NCI-H2227 (cell line): Measurements from ENCODE around the gene DVL1.
"Not testable (repeated sequence)": the region's sequence is repeated elsewhere in the genome, so short reads cannot be mapped to it uniquely, and the experiment has no call there.

Experiments
- DNase-seq: peaks from one replicate; lab custom pipeline; 2025; ENCODE audit not compliant: unreplicated experiment; lab: John Stamatoyannopoulos, UW

Gene DVL1

GRCh38 chr1:1349256-1350012 lies at the start of gene DVL1:
Gene DVL1, minus strand, starts transcription at chr1:1349418. Its CDS starts 353 bp downstream, at chr1:1349065.
- DNase-seq, result peak; percentile 78

DNA sequence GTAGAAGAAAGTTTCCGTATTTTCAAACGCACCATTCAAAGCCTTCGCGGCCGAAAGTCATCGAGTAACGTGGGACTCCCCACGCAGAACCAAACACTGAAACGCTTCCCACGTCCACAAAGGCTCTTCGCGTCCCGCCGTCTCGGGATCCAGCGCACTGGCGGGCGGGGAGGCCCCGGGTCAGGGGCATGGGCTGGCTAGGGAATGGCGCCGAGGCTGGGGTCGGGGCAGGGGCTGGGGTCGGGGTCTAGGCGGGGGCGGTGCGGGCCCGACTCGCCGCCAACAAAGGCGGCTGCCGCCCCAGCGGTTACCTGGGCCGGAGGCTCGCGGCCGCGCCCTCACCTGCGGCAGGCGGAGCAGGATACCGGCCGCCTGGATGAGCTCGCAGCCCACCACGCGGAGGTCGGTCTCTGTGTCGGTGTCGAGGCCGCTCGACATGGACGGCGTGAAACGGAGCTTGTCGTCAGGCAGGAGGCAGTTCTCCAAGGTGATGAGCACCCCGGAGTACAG lies 49.5 kb upstream of the DVL1 start:
- DNase-seq, result no peak

DNA sequence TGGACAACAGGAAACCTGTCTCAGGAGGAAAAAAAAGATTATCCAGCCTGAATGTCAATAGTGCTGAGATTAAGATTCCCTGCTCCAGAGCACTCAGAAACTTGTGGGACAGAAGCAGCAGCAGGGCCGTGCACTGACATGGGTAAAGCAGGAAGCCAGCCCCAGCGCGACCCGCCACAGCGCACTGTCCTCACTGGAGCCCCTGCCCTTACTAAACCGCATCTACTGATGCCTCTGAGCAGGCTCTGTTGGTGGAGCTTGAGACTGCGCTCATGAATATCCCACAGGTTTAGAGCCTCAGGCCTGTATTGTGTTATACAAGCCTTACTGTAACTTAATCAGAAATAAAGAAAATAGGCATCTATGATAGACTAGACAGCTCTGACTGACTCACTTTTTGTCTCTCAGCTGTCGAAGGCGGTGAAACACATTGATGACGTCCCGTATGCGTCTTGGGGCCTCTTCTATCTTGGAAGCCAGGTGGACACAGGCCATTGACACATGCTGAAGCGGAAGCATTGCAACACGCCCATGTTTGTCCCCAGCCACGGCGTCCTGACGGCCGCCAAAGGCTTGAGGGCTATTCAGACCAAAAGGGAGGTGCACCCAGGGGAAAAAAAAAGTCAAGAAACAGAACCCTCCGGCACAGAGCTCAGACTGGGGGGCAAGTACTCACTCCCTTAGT lies 48.8 kb upstream of the DVL1 start:
- no peak for DNase-seq

GRCh38 chr1:1395166-1395565 lies 45.9 kb upstream of the DVL1 start:
- no peak for DNase-seq

DNA sequence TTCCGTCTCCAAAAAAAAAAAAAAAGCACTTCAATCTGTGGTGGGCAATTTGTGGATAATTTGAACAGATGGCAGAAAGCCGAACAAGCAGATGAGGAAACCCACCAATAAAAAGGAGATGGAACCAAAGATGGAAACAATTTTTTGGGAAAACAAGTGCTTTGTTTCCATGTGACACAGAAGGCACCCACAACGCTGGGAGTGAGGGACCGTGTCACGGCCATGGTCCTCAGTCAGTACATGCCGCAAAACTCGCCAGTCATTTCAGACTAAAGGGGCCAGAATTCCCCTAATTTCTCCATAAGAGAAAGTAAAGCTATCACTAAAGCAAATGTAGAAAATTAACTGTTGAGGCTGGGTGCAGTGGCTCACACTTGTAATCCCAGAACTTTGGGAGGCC lies 44.9 kb upstream of the DVL1 start:
- no peak for DNase-seq

DNA sequence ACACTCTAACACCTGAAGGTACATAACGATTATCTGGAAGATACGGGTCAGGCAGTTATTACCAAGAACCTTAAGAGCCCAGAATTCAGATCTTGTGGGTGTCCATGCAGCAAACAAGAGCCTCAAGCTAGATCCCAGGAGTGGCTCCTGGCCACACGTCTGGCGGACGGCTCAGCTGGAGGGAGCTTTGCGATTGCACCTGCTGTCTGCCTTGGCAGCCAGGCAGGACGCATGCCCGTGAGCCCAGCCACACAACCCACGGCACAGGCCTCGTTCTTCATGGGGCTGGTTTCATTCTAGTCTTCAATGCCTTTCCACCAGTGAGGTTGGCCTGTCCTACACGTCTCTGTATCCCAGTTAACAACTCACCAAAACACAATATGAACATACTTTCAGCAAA lies 44.2 kb upstream of the DVL1 start:
- DNase-seq, result no peak

DNA sequence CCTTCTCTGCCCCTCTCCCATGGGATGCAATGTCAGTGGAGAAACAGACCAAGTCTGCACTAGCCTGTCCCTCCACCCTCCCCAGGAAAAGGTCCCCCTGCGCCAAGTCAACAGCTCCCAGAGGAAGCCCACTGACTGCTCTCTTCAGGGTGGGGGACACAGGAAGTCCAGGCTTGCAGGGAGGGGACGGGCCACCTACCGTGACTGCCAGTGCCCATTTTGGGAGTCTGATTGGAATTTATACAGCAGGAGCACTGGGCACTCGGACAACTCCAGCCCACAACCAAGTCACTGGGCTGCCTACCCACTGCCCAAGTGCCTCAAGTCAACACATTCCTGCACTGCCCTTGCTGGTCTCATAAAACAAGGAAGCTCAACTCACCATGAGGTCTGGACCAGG lies 43.8 kb upstream of the DVL1 start:
- no peak for DNase-seq

DNA sequence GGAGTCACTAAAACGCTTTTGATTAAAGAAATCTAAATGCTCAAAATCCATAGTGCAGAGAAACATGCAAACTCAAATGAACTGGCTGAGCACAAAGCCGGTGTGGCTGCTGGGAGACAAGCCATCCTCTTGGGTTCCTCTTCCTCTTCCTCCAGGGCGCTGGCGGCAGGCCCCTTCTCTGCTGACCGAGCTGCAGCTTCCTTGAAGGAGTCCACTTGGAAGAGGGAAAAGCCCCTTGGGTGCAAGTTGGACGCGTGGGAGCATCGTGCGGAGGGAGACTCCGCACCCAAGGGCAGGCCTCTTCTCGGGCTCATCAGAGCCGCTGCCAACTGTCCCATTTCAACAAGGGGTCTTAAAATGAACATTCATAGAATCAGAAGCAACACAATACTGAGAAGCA lies 42.0 kb upstream of the DVL1 start:
- DNase-seq, result no peak

GRCh38 chr1:1390675-1391074 lies 41.5 kb upstream of the DVL1 start:
- DNase-seq, result no peak

- no peak for DNase-seq
Observed at GRCh38 chr1:1388078-1388472, 38.9 kb upstream of the DVL1 start.

DNA sequence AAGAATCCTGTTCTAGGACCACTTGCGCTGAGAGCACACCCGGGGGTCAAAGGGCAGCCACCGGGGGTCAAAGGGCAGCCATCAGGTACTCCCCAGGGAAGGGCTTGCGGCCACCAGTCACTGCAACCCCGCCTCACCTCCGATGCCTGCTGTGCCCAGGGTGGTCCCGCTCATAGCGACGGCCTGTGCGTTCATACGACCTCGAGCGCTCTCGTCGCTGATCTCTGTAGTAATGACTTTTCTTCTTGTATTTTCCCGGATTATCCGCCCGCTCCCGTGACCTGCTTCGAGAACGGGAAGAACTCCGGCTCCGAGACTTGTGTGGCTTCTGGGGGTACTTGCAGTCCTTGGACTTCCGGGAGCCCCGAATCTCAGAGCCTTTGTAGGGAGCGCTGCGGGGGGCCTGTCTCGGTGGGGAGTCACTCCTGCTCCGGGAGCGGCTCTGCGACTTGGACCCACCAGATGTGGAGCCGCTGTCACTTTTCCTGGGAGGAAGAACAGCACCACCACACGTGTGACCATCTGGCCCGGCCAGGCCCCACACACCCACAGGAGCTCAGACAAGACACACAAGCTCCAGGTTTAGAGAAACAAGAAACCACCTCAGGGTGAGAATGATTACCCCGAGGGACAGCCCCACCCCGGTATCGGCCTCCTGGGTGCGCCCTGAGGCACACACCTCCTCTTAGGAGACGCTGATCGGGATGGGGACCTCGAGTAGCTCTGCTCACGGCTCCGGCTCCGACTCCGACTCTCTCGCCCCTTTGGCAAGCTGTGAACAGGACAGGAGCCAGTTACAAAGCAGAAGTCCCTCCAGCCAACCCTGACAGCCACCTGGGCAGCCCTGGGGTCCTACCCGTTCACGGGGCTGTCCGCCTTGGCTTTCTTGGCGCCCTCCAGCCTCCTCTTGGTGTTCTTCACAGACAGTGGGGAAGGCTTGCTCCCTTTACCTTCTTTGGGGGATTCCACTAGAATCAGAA lies 38.2 kb upstream of the DVL1 start:
- DNase-seq, result no peak

- DNase-seq, result no peak
Observed at GRCh38 chr1:1385931-1386330, 36.7 kb upstream of the DVL1 start.

- DNase-seq, result not testable (repeated sequence)
Observed at GRCh38 chr1:1385339-1385738, 36.1 kb upstream of the DVL1 start.

- no peak for DNase-seq
Observed at GRCh38 chr1:1381294-1381693, 32.1 kb upstream of the DVL1 start.

DNA sequence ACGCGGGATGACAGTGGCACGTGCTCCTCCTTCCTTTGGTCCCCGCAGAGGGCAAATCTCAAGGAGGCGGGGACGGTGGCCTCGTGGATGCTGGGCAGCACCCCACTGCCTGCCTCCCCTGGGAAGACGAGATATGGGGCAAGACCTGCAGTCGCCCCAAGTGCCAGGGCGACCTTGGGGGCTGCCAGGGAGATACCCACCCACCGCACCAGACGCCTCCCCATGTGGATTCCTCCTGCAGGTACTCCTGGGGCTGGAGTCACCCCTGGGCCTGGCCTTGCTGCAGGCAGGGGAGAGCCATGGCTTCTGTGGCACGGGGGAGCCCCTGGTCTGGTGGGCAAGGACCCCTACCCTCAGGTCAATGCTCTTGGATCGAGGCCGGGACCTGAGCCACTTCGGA lies 31.6 kb upstream of the DVL1 start:
- no peak for DNase-seq

DNA sequence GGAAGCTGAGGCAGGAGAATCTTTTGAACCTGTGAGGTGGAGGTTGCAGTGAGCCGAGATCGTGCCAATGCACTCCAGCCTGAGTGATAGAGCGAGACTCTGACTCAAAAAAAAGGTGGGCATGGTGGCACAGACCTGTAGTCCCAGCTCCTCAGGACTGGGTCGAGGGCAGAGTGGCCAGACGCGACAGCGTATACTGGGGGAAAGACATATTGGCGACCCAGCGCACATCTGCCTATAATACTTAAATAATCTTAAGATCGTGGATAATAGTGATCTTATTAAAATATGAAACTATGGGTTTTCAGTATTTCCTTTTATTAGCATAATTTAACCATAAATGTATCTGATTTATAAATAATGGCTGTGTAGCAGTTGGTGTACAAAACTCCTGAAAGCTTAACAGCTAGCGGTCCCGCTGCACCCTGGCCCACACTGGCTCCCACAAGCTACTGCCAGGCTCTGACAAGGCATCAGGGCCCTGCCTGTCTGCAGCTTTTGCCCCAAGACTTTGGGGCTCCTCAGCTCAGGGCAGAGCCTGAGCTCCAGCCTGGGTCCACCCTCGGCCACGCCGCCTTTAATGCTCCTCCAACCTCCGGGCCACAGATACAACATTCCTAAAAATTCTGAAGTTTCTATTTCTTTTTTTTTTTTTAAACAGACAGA lies 28.5 kb upstream of the DVL1 start:
- no peak for DNase-seq

DNA sequence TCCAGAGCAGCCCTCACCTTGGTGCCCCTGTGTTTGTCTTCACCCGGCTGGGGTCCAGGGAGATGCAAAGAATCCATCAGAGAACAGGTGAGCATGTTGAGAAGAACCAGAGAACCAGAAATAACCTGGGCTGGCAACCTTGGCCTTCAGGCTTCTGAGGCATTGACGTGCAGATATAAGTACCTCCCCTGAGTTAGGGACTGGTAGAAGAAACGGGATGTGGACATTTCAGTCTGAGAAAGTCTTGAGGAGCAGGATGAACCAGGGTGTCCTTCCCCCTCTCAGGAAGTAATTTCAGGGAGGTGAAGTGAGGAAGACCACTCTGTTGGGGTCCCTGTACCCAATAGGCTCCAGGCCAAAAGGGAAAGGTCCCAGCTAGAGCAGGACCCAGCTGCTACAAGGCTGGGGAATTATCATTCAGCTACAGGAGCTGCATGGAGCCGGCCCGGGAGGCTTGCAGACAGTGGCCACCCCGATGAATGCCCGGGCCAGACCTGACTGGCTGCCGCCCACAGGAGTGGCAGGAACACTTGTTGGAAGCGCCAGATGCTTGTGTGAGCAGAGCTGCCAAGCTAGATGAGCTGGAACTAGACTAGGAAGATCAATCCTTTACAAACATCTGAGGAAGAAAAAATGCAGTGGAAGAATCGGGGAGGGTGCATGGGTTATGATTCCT lies 27.5 kb upstream of the DVL1 start:
- DNase-seq, result no peak

DNA sequence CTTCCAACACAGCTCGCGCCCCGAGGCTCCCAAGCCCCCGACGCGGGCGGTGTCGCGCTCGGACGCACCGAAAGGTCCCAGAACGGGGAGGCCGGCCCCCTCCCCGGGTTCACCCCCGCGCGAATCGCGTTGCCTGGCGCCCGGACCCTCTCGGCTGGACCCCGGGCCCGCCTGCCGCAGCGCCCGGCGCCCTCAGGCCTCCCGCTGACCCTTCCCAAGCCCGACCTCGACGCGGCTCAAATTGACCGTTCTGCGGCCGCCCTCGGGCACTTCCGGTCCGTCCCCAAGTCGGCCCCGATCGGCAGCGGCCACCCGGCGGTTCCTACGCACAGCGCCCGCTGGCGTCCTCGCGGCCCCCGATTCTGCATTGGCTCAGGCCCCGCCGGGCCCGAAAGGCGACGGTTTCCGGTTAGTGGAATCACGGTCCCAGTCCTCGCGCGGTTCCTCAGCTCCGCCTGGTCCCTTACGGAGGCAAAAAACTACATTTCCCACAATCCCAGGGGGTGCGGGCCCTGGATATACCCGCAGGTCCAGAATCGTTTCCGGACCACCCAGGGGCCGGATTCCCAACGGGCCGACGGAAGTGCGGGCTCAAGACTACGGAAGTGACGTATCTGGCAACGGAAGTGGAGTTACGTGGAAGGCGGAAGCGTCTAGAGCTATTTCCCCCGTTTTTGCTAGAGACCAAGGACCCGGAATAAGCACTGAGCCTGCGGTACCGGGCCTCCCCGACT lies 25.9 kb upstream of the DVL1 start, which contains the start of gene AURKAIP1:
AURKAIP1 (minus strand) TSS at position 279 of the 734 bp plus-strand sequence. CDS start 451 bp downstream, outside the sequence.
- peak; percentile 100 for DNase-seq

GRCh38 chr1:1374589-1374928 lies 25.3 kb upstream of the DVL1 start:
- DNase-seq, result no peak
